Fibroblast of pulmonary artery (primary cell): ENCODE data around the gene CACNA1F.

Source experiments
- DNase-seq: peaks from one replicate; pipeline ENCODE4 v3.0.0-alpha.2; 2010; ENCODE audit warnings: low read depth
- H3K4me3 ChIP-seq: replicated peaks from 2 replicates; pipeline ENCODE4 v1.5.1; 2011; ENCODE audit warnings: low read depth, mild to moderate bottlenecking, control low read depth, low read length, moderate library complexity
- TF ChIP-seq, protein P1 (sequence below): IDR thresholded peaks from 2 replicates; pipeline ENCODE4 v1.5.1; 2011; ENCODE audit warnings: mild to moderate bottlenecking, control low read depth, low read length, inconsistent platforms; ENCODE audit errors: missing control alignments

The CACNA1F gene

DNA sequence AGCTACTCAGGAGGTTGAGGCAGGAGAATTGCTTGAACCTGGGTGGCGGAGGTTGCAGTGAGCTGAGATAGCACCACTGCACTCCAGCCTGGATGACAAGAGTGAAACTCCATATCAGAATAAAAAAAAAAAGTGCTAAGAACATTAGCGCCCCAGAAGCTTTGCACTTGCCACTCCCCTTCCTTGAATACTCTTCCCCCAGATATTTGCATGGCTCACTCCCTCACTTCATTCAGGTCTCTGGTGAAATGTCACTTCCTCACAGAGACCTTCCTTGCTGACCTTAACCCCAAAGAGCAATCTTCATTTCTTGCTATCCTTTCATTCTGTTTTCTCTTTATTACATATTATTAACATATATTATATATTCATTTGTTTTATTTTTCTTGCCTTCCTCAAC lies 11.3 kb downstream of the CACNA1F start:
- DNase-seq, result no peak
- TF ChIP-seq, protein P1, sequence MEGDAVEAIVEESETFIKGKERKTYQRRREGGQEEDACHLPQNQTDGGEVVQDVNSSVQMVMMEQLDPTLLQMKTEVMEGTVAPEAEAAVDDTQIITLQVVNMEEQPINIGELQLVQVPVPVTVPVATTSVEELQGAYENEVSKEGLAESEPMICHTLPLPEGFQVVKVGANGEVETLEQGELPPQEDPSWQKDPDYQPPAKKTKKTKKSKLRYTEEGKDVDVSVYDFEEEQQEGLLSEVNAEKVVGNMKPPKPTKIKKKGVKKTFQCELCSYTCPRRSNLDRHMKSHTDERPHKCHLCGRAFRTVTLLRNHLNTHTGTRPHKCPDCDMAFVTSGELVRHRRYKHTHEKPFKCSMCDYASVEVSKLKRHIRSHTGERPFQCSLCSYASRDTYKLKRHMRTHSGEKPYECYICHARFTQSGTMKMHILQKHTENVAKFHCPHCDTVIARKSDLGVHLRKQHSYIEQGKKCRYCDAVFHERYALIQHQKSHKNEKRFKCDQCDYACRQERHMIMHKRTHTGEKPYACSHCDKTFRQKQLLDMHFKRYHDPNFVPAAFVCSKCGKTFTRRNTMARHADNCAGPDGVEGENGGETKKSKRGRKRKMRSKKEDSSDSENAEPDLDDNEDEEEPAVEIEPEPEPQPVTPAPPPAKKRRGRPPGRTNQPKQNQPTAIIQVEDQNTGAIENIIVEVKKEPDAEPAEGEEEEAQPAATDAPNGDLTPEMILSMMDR, result no peak
- H3K4me3 ChIP-seq, result no peak overlapping the region

DNA sequence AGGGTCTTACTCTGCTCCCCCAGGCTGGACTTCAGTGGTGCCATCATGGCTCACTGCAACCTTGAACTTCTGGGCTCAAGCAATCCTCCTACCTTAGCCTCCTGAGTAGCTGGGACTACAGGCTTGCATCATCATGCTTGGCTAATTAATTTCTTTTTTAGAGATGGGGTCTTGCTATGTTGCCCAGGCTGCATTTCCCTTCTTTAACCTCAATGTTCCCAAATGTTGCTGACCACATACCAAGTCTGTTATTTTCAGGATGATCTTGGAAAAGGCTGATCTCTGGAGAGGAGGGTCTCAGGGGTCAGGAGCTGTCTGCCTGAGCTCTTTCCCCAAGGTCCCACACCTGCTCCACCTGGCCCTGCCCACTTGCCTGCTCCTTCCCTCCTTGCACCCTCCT lies 13.0 kb downstream of the CACNA1F start:
- TF ChIP-seq, protein P1, result no peak

DNA sequence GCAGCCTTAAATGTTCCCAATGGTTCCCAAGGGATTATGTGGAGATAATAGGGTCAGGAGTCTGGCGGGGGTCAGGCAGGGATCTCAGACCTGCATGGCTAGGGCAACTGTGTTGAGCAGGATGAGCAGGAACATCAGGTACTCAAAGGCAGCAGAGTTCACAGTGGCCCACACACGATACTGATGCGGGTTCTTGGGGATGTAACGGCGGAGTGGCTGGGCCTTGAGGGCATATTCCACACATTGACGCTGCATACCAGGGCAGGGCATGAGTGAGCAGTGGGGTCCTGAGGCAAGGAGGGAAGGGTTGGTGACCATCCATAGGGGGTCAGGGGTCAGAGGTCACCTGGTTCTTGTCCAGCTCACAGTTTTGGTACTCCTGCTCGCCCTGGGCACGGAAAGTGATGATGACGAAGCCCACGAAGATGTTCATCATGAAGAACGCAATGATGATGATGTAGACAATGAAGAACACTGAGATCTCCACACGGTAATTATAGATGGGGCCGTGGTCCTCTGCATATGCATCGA lies 18.1 kb downstream of the CACNA1F start:
- no peak for DNase-seq
- TF ChIP-seq, protein P1, result no peak
- H3K4me3 ChIP-seq, result no peak overlapping the region

More for the DNA sequence above, 13.0 kb downstream of the CACNA1F start:
- DNase-seq, result no peak
- no peak overlapping the region for H3K4me3 ChIP-seq

DNA sequence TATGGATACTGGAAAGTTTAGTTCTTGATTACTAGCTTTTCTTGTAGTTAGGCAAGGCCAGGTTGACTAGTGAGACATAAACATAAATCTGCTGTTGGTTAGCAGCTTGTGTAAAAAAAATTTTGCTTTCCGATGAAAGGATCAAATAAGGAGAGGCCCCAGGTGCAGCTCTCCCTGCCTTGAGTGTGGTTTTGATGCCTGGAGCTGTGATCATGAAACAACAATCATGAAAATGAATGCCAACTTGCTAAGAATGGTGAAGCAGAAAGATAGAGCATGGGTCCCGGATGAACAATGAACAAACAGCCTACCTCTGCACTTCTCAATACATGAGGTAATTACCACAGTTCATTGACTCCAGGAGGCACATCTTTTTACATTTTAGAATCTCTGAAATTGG lies 18.7 kb downstream of the CACNA1F start:
- no peak for DNase-seq
- H3K4me3 ChIP-seq, result no peak overlapping the region
- TF ChIP-seq, protein P1, result no peak

DNA sequence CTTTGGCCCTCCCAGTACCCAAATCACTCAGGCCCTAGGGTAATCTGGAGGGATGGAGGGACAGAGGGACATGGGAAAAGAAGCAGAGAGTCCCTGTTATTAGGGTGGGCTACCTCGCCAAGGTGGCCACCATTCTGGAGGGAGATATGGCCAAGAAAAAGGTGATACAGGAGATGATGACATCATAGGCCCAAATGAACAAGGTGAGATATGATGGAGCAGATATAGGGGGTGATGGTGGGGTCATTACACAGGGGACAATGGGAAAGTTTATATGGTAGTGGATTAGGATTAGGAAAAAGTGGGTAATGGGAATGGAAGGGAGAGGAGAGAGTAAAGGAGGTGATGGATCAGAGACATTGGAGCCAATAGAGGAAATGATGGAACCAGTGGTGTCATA lies 20.3 kb downstream of the CACNA1F start:
- no peak overlapping the region for H3K4me3 ChIP-seq
- no peak for DNase-seq
- TF ChIP-seq, protein P1, result no peak

DNA sequence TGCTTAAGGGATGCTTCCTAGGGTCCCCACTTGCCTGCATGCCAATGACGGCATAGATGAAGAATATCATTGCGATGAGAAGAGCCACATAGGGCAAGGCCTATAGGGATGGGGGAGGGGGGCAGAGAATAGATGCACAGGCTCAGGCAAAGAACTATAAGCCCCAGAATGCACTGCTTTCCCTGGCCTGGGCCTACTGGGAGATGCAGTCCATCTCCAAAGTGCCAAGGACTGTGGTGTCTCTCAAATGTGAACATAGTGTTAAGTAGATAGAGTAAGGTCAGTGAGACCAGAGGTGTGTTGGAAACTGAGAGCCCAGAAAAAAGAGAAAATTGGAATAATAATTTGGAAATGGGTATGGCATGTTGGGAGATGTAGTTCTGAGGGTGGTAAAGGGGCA lies 20.9 kb downstream of the CACNA1F start:
- TF ChIP-seq, protein P1, result no peak
- no peak overlapping the region for H3K4me3 ChIP-seq
- DNase-seq, result no peak

DNA sequence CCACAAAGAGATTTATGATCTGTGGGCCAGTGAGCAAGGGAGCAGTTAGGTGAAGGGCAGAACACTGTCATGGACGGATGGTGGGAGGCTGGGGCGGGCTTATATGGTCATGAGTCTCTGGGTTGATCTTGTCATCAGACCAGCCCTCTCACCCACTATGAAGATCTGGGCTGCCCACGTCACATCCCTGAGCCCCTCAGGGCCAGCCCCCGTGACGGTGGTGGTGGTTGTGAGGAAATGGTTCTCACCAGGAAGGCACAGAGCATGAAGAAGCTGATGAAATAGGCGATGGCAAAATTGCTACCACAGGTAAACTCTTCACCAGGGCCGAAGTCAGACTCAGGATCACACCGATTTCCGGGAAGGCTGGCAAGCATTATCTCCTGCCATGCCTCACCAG lies 22.1 kb downstream of the CACNA1F start:
- no peak overlapping the region for H3K4me3 ChIP-seq
- TF ChIP-seq, protein P1, result no peak

More for the DNA sequence above, 22.1 kb downstream of the CACNA1F start:
- DNase-seq, result no peak
